Esophagus squamous epithelium (tissue), 4 donors: Measurements from ENCODE around the gene KRT3.

Experiments
- POLR2A ChIP-seq, 4 donors: fragments of 450-650 bp; IDR thresholded peaks; one replicate each; pipeline ENCODE4 v1.6.1; 2017; ENCODE audit warnings: antibody characterized with exemption in 4 of 4, mild to moderate bottlenecking in 4 of 4, moderate library complexity in 3 of 4
- TF ChIP-seq, protein P1 (sequence below), 6 experiments: fragments of 450-650 bp in 4 of 6; fragments of 200-600 bp in 2 of 6; sonication (generic) in 2 of 6; IDR thresholded peaks; one replicate each; pipeline ENCODE4 v1.5.1; 2016 to 2019; ENCODE audit warnings: antibody characterized with exemption in 6 of 6, mild to moderate bottlenecking in 4 of 6, moderate library complexity in 4 of 6

DNA sequence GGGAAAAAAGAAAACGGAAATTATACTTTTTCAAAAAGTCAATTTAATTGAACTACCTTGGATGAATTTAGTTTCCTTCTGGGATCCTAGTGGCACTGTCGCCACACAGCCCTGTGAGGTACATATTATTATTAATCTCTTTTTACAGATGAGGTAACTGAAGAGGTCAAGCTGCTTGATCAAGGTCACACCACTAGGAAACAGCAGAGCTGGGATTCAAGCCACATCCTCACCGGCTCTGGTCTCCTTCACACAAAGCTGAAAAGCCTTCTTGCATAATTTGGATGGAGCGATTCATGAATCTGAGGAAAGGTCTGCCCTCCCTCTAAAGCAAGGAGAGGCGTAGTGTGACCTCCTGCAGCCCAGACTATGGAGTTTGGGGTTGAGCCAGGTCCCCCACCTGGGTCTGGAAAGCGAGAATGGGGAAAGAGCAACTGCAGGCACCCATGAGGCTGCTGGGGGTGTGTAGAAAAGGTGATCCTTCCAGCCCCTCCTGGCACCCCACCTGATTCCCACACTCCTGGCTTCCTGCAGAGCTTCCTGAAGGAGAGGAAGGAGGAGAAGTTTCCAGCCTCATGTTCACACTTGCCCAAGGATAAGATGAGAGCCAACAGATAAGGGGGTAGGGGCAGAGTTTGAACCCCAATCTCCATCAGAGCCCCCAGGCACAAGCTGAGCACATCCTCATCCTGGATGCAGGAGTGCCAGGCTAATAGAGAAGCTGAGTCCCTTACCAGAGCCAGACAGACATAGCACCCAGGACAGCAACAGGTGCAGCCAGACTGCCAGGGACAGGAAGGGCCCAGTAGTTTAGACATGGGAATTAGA lies 42.1 kb upstream of the KRT3 start:
- TF ChIP-seq, protein P1, sequence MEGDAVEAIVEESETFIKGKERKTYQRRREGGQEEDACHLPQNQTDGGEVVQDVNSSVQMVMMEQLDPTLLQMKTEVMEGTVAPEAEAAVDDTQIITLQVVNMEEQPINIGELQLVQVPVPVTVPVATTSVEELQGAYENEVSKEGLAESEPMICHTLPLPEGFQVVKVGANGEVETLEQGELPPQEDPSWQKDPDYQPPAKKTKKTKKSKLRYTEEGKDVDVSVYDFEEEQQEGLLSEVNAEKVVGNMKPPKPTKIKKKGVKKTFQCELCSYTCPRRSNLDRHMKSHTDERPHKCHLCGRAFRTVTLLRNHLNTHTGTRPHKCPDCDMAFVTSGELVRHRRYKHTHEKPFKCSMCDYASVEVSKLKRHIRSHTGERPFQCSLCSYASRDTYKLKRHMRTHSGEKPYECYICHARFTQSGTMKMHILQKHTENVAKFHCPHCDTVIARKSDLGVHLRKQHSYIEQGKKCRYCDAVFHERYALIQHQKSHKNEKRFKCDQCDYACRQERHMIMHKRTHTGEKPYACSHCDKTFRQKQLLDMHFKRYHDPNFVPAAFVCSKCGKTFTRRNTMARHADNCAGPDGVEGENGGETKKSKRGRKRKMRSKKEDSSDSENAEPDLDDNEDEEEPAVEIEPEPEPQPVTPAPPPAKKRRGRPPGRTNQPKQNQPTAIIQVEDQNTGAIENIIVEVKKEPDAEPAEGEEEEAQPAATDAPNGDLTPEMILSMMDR (IDR thresholded peaks at IDR 0.05): no peak
- TF ChIP-seq POLR2A (IDR thresholded peaks at IDR 0.05): no peak
